NCI-H146 (cell line): ENCODE results near the gene RALGPS1.

Experiments
- DNase-seq: peaks from one replicate; lab custom pipeline; 2025; lab: John Stamatoyannopoulos, UW

RALGPS1 gene

DNA sequence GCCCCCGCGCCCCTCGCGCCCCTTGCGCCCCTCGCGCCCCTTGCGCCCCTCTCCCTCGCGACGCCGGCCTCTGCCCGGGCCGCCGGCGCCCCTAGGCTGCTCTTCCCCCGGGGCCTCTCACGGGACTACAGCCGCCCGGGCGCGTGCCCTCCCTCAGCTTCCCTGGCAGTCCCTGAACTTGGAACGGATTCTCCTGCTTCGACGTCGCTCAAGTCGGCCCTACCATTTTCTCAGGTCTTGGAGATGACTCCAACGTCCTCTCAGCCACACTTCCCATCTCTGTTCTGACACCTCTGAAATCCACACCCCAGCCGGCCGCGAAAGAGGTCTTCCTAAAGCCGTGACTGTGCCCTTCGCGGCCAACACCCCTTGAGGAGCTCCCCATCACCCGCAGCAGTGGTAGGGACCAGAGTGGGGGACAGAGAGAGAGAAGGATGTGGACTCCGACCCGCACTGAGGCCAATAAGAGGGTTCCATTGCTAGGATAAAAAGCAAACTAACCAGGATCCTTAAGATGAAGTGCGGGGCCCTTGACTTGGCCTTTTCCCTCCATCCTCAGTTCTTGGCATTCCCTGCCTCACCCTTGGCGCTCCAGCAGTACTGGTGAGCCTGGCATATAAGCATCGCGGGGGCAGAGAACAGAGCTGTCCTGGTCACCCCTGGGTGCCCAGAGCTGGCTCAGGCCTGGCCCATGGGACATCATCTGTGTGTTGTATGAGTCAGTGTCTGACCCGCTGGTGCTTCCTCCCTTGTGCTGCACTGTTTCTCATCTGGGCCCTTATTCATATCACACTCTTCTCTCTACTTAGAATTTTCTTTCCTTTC, 311.4 kb downstream of the RALGPS1 start:
- peak; percentile 19 for DNase-seq

DNA sequence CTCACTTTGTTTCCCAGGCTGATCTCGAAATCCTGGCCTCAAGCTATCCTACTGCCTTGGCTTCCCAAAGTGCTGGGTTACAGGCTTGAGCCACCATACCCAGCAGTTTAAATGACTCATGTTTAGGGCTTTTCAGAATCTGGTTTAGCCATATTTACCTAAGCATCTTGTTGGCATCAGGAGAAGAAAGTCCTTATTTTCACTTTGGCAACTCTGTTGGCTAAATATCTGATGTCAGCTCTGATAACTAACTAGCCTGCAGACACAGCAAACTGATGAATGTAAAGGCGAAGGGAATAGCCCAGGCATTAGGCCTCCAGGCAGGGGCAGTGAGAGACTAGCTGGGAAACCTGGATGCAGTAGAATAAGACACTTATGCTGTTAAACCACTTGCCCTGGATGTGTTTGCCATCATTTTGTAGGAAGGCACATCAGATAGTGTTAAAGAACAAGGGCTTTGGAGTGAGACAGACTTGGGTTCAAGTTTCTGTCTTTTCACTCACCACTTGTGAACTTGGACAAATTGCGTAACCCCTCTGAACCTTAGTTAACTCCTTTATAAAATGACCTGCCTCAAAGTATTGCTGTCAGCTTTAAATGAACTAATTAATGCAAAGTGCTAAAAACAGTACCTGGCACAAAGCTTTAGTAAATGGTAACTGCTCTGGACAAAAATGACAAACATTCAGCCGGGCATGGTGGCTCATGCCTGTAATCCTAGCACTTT, 315.3 kb downstream of the RALGPS1 start:
- DNase-seq, result no peak

DNA sequence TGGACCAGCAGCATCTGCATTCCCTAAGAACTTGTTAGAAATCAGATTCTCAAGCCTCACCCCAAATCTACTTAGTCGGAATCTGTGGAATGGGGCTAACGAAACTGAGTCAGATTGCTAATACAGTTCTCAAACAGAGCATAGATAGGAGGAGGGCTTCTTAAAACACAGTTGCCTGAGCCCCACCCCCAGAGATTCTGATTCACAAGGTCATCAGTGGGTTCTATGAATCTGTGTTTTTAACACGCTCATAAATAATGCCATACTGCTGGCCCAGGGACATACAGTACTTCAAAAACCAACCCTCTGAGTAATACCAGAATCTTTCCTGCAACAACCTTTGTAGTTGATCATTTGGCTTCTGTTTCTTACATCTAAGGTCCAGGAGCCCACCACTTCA, 317.1 kb downstream of the RALGPS1 start:
- DNase-seq, result no peak

GRCh38 chr9:127232833-127233549, 318.4 kb downstream of the RALGPS1 start:
- DNase-seq, result no peak

- no peak for DNase-seq
Measured at GRCh38 chr9:127233550-127233949, 319.0 kb downstream of the RALGPS1 start.

DNA sequence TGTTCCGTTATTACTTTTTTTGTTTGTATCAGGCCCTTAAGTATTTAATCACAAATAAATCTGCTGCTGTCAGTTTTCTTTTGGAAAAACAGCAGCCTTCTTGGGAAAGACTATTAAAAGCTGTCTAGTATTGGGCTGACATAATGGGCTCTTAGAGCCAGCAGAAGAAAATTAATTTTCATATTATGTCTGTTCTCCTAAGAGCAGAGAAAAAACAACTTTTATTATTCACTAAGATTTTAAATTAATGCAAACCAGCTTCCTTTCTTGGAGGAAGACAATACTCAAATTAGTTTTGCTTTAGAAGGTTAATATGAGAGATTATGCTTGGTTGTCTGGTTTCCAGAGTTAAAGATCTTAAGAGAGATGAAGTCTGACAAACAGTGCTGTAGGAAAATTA, 319.4 kb downstream of the RALGPS1 start:
- no peak for DNase-seq

- no peak for DNase-seq
Measured at GRCh38 chr9:127237801-127238200, 323.2 kb downstream of the RALGPS1 start.

DNA sequence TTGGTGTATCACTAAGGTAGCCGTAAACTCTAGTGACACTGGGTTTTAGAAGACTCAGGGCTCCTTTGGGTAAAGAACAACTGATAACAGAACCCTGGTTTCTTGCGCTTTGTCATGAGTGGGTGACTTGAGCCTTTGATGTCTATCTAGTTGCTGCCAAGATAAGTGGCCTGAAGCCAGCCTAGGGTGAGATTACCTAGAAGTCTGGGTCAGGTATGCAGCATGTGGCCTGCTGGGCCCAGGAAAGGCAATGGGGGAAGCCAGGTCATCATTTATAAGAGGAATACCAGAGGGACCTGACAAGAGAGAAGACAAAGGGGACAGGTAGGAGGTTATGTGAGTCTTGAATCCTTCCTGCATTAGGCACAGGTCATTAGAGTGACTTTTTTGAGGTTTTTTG, 326.8 kb downstream of the RALGPS1 start:
- DNase-seq, result no peak

GRCh38 chr9:127244609-127245601, 330.3 kb downstream of the RALGPS1 start:
- peak; percentile 92 for DNase-seq

- no peak for DNase-seq
Measured at GRCh38 chr9:127245637-127246164, 331.1 kb downstream of the RALGPS1 start.

DNA sequence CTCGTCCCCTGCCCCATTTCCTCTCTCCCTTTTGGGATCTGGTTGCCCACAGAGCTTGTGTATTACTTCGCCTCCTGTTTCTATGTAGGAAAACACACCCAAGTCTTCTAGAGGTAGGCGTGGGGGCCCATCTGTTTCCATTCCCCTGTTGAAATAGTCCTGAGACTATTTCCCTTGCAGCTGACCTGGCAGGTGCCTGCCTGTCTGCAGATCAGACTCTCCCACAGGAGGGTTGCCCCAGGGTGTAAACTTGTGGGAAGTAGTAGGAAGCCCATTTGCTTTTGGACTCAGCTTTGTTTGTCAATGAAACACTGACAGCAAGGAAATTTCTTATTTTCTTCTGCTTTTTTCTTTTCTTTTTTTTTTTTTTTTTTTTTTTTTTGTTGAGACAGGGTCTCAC, 333.7 kb downstream of the RALGPS1 start:
- no peak for DNase-seq

DNA sequence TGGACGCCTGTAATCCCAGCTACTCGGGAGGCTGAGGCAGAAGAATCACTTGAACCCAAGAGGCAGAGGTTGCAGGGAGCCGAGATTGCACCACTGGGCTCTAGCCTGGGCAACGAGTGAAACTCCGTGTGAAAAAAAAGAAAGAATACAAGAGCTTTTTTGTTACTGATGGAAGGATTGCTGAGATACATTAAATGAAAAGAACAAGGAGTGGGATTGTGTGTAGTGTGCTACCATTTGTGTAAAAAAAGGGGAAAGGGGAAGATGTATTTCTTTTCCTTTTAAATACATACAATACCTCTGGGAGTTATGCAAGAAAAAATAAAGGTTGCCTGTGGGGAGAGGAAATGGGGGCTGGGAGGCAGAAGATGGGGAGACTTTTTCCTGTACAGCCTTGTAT, 335.3 kb downstream of the RALGPS1 start:
- DNase-seq, result no peak

DNA sequence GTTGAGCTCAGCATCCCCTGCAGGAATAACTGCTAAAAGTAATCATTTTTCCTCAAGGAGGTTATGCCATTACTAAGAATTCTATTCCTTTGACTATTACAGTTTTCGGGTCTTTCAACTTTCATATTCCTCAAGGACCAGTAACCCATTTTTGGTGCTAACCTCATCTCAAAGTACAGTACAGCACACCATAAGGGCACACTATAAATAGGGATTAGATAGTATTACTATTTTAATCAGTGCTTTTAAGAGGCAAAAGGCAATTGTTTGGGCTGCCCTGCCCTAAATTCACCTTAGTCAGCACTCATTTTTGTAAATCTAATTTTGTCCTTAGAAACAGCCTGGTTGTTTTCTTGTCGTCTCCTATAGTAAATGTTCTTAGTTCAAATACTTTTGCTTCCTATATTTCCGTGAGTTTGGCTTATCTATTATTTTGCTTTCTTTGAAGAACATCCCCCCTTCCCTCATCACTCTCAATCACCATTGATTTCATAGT, 336.4 kb downstream of the RALGPS1 start:
- no peak for DNase-seq

DNA sequence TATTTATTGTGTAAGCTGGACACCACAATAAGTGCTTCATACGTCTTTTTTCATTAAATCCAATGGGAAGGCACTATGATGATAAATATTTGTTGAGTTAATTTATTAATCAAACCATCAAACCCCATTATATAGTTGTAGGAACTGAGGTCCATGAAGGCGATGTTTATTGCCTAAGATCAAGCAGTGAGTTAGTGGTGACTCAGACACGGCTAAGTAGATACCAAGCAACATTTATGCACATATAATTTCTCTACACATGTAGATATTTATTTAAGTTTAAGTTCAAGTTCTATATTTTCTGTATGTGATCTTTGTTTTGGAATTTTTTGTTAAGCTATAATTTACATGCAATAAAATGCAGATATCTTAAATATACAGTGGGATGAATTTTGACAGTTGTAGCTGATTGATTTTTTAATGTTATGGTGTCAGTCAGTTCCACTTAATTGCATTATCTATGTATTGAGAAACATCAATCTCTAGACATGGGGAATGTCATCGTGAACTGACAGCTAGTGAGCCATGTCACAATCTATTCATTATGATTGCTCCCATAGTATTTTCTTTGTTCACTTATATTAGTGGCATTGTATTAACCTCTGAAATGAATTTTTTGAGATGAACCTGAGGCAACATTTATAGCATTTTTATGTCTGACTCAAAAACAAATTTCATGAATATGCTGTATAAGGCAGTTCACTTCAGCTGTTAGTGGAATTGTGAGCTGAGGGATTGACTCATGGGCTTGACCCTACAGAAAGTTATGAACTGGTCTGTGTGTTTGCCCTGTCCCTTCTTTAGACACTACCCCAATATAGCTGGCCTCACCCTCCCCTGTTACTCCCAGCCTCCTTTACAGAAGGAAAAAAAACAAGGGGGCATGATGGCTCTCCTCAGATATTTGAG, 338.1 kb downstream of the RALGPS1 start:
- DNase-seq, result no peak

DNA sequence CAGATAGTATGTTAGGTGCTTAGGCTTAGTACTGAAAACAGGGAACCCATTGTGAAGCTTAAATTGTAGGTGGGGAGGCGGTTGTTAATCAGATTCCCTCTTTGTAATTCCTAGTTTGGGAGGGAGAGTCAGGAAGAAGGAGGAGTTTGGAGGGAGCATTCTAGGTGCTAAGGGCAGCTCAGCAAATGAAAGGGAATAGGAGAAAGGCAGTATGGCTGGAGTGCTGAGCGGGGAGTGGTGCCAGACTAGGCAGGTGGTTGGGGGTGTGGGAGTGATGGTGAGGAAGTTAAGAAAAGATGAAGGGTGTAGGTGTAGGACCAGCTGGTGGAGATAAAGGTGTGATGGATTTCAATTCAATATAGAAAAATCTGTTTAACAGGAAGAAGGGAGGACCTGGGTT, 338.9 kb downstream of the RALGPS1 start:
- no peak for DNase-seq

GRCh38 chr9:127255692-127256091, 341.1 kb downstream of the RALGPS1 start:
- DNase-seq, result no peak

- no peak for DNase-seq
Measured at GRCh38 chr9:127256324-127256723, 341.7 kb downstream of the RALGPS1 start.

DNA sequence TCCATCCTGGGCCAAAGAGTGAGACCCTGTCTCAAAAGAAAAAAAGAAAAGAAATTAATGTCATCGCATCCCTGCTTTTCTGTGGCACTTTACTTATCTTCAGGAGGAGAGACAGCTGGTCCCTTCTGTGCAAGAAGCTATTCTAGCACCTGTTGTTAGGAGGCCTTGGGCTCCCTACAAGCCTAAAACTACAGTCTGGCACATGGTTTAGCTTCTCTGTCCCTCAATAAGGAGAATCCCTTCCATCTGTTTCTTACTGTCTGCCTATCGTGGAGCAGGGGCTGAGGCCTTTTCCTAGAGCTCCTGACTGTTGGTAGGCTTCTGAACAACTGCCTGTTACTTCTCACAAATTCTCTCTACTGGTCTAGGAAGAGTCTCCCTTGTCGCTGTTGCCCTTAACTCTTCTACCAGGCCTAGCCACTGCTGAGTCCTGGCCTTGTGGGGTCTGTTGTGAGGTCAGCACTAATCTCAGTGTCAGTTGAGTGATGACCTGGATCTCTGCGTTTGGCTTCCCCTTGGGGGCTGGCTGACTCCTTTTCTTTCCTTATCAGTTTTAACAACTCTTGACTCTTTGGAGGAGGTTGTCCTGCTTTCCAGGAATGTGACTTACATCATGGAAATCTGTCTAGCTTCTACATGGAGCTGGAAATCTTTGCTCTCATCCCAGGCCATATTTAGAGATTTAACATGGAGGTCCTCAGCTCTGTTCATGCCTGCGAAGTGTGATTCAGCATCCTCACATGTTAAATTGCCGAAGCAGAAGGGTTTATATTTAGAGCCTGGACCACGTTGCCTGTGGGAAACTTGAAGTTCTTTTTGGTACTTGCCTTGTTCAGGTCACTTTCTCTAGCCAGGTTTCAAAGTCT, 344.3 kb downstream of the RALGPS1 start:
- DNase-seq, result no peak

DNA sequence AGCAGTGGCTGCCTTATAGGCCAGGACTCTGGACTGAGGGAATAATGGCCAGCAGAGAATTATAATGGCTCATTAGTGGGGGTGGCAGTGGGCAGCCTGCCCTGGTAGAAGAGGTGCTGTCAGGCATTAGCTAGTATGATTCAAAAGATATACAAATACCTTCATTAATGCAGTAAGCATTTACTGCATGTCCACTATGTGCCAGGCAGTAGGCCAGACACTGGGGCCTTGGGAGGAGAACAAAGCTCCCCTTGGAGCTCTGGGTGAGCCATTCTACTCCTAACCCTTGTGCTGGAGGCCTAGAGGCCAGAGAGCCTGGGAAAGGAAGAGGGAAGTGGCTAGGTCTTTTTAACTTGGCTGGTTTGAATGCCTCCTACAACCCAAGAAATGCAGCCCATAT, 348.0 kb downstream of the RALGPS1 start:
- no peak for DNase-seq
